ENCODE measurements around the gene RCE1. TPM values are rescaled to one million over a fixed set of nuclear protein-coding genes. Genes with fewer than 3 reads are reported as not detected.

Gene RCE1
- total and polyA plus RNA-seq, 2 donors = 12.2 to 18.7 TPM

GRCh38 chr11:66877588-66878385 is 34.5 kb downstream of the RCE1 start:
- no peak overlapping the region for H3K4me3 ChIP-seq (ENCODE audit: low read depth, low read length)
- no peaks in the 10 kb centered on the region for H3K36me3 ChIP-seq (ENCODE audit: insufficient read depth)
- H3K4me1 ChIP-seq (ENCODE audit: insufficient read depth) = no peaks in the 10 kb centered on the region
- no peak for DNase-seq (ENCODE audit: extremely low spot score)
- 78% methylated on average over 9 of the region's 9 CpGs for WGBS
- no peak overlapping the region for H3K27ac ChIP-seq (ENCODE audit: low read depth)

GRCh38 chr11:66878474-66878873 is 35.2 kb downstream of the RCE1 start:
- DNase-seq (ENCODE audit: extremely low spot score) = no peak
- Histone ChIP-seq H3K27ac (ENCODE audit: low read depth) (no peak overlapping the region), H3K4me3 (ENCODE audit: low read depth, low read length) (no peak overlapping the region), H3K4me1 (ENCODE audit: insufficient read depth) (no peaks in the 10 kb centered on the region), H3K36me3 (ENCODE audit: insufficient read depth) (no peaks in the 10 kb centered on the region)
- 51% methylated on average over 12 of the region's 12 CpGs for WGBS

GRCh38 chr11:66879000-66879399 is 35.8 kb downstream of the RCE1 start:
- no peaks in the 10 kb centered on the region for H3K36me3 ChIP-seq (ENCODE audit: insufficient read depth)
- no peak for DNase-seq (ENCODE audit: extremely low spot score)
- H3K27ac ChIP-seq (ENCODE audit: low read depth) = no peak overlapping the region
- 90% methylated on average over 7 of the region's 7 CpGs for WGBS
- no peak overlapping the region for H3K4me3 ChIP-seq (ENCODE audit: low read depth, low read length)
- H3K4me1 ChIP-seq (ENCODE audit: insufficient read depth) = no peaks in the 10 kb centered on the region

GRCh38 chr11:66879583-66879982 is 36.3 kb downstream of the RCE1 start:
- H3K4me1 ChIP-seq (ENCODE audit: insufficient read depth) = no peaks in the 10 kb centered on the region
- no peak overlapping the region for H3K27ac ChIP-seq (ENCODE audit: low read depth)
- no peak for DNase-seq (ENCODE audit: extremely low spot score)
- WGBS = 93% methylated on average over 9 of the region's 9 CpGs
- no peaks in the 10 kb centered on the region for H3K36me3 ChIP-seq (ENCODE audit: insufficient read depth)
- no peak overlapping the region for H3K4me3 ChIP-seq (ENCODE audit: low read depth, low read length)

- Histone ChIP-seq H3K36me3 (ENCODE audit: insufficient read depth) (no peaks in the 10 kb centered on the region), H3K4me1 (ENCODE audit: insufficient read depth) (no peaks in the 10 kb centered on the region), H3K27ac (ENCODE audit: low read depth) (no peak overlapping the region), H3K4me3 (ENCODE audit: low read depth, low read length) (no peak overlapping the region)
- WGBS = 88% methylated on average over 8 of the region's 8 CpGs
- no peak for DNase-seq (ENCODE audit: extremely low spot score)
Measured at GRCh38 chr11:66879999-66880398, 36.8 kb downstream of the RCE1 start.

GRCh38 chr11:66880496-66881450 is 37.5 kb downstream of the RCE1 start:
- Histone ChIP-seq H3K4me1 (ENCODE audit: insufficient read depth) (no peaks in the 10 kb centered on the region), H3K36me3 (ENCODE audit: insufficient read depth) (no peaks in the 10 kb centered on the region), H3K4me3 (ENCODE audit: low read depth, low read length) (no peak overlapping the region), H3K27ac (ENCODE audit: low read depth) (no peak overlapping the region)
- WGBS = 75% methylated on average over 14 of the region's 14 CpGs
- DNase-seq (ENCODE audit: extremely low spot score) = no peak

- WGBS = 96% methylated on average over 10 of the region's 10 CpGs
- DNase-seq (ENCODE audit: extremely low spot score) = no peak
- no peaks in the 10 kb centered on the region for H3K4me1 ChIP-seq (ENCODE audit: insufficient read depth)
- H3K4me3 ChIP-seq (ENCODE audit: low read depth, low read length) = no peak overlapping the region
- H3K36me3 ChIP-seq (ENCODE audit: insufficient read depth) = no peaks in the 10 kb centered on the region
- H3K27ac ChIP-seq (ENCODE audit: low read depth) = no peak overlapping the region
Measured at GRCh38 chr11:66881451-66881835, 38.2 kb downstream of the RCE1 start.

- Histone ChIP-seq H3K4me3 (ENCODE audit: low read depth, low read length) (no peak overlapping the region), H3K36me3 (ENCODE audit: insufficient read depth) (no peaks in the 10 kb centered on the region), H3K27ac (ENCODE audit: low read depth) (no peak overlapping the region), H3K4me1 (ENCODE audit: insufficient read depth) (no peaks in the 10 kb centered on the region)
- 86% methylated on average over 9 of the region's 9 CpGs for WGBS
- no peak for DNase-seq (ENCODE audit: extremely low spot score)
Measured at GRCh38 chr11:66881927-66882452, 38.7 kb downstream of the RCE1 start.

- H3K36me3 ChIP-seq (ENCODE audit: insufficient read depth) = no peaks in the 10 kb centered on the region
- no peak overlapping the region for H3K4me3 ChIP-seq (ENCODE audit: low read depth, low read length)
- H3K4me1 ChIP-seq (ENCODE audit: insufficient read depth) = no peaks in the 10 kb centered on the region
- no peak overlapping the region for H3K27ac ChIP-seq (ENCODE audit: low read depth)
- no peak for DNase-seq (ENCODE audit: extremely low spot score)
- WGBS = 37% methylated on average over 14 of the region's 14 CpGs
Measured at GRCh38 chr11:66882561-66883015, 39.3 kb downstream of the RCE1 start.

- DNase-seq (ENCODE audit: extremely low spot score) = no peak
- no peaks in the 10 kb centered on the region for H3K4me1 ChIP-seq (ENCODE audit: insufficient read depth)
- no peak overlapping the region for H3K27ac ChIP-seq (ENCODE audit: low read depth)
- H3K36me3 ChIP-seq (ENCODE audit: insufficient read depth) = no peaks in the 10 kb centered on the region
- WGBS = 42% methylated on average over 29 of the region's 29 CpGs
- H3K4me3 ChIP-seq (ENCODE audit: low read depth, low read length) = no peak overlapping the region
Measured at GRCh38 chr11:66883016-66883965, 40.0 kb downstream of the RCE1 start.

- H3K36me3 ChIP-seq (ENCODE audit: insufficient read depth) = no peaks in the 10 kb centered on the region
- DNase-seq (ENCODE audit: extremely low spot score) = no peak
- H3K4me1 ChIP-seq (ENCODE audit: insufficient read depth) = no peaks in the 10 kb centered on the region
- 95% methylated on average over 4 of the region's 4 CpGs for WGBS
- H3K4me3 ChIP-seq (ENCODE audit: low read depth, low read length) = no peak overlapping the region
- H3K27ac ChIP-seq (ENCODE audit: low read depth) = no peak overlapping the region
Measured at GRCh38 chr11:66884443-66884842, 41.2 kb downstream of the RCE1 start.

GRCh38 chr11:66885469-66885868 is 42.2 kb downstream of the RCE1 start:
- no peak overlapping the region for H3K27ac ChIP-seq (ENCODE audit: low read depth)
- no peaks in the 10 kb centered on the region for H3K4me1 ChIP-seq (ENCODE audit: insufficient read depth)
- 88% methylated on average over 4 of the region's 4 CpGs for WGBS
- H3K36me3 ChIP-seq (ENCODE audit: insufficient read depth) = no peaks in the 10 kb centered on the region
- DNase-seq (ENCODE audit: extremely low spot score) = no peak
- no peak overlapping the region for H3K4me3 ChIP-seq (ENCODE audit: low read depth, low read length)

GRCh38 chr11:66885950-66886440 is 42.8 kb downstream of the RCE1 start:
- Histone ChIP-seq H3K4me1 (ENCODE audit: insufficient read depth) (no peaks in the 10 kb centered on the region), H3K27ac (ENCODE audit: low read depth) (no peak overlapping the region), H3K4me3 (ENCODE audit: low read depth, low read length) (no peak overlapping the region), H3K36me3 (ENCODE audit: insufficient read depth) (no peaks in the 10 kb centered on the region)
- DNase-seq (ENCODE audit: extremely low spot score) = no peak
- 69% methylated on average over 11 of the region's 11 CpGs for WGBS

Data from urinary bladder (tissue), 4 donors.